CD14-positive monocyte (primary cell): ENCODE data around the gene SCNN1A. TPM values are rescaled to one million over a fixed set of nuclear protein-coding genes. Genes with fewer than 3 reads are reported as not detected.

Experiments
- DNase-seq, 3 donors: peaks; one replicate each; pipeline ENCODE4 v3.0.0-alpha.2; 2011 to 2022
- H2AFZ ChIP-seq: 2 replicates; pipeline ENCODE4 v1.6.0; 2012; ENCODE audit warnings: mild to moderate bottlenecking, low read depth, low read length, inconsistent platforms; ENCODE audit not compliant: insufficient read depth, poor library complexity, severe bottlenecking
- H3K27ac ChIP-seq, 2 donors: 1 replicate in 1 of 2; 2 replicates in 1 of 2; pipeline ENCODE4 v1.5.1; 2012 to 2013; ENCODE audit warnings: low read length in 2 of 2, control low read depth in 1 of 2, inconsistent platforms in 1 of 2, low read depth in 1 of 2, mild to moderate bottlenecking in 1 of 2
- H3K27me3 ChIP-seq, 2 donors: one replicate each; pipeline versions ENCODE4 v1.6.0 to v1.6.1; 2011 to 2013; ENCODE audit warnings: low read length in 2 of 2; ENCODE audit not compliant: control insufficient read depth in 2 of 2, insufficient read depth in 2 of 2
- H3K36me3 ChIP-seq, 2 donors: replicated peaks in 1 of 2; 1 replicate in 1 of 2; 2 replicates in 1 of 2; pipeline versions ENCODE4 v1.5.1 to v1.6.1; 2012 to 2013; ENCODE audit warnings: low read length in 2 of 2, control low read depth in 1 of 2, inconsistent platforms in 1 of 2, mild to moderate bottlenecking in 1 of 2; ENCODE audit not compliant: insufficient read depth in 2 of 2, control insufficient read depth in 1 of 2
- H3K4me1 ChIP-seq, 2 donors: 1 replicate in 1 of 2; 2 replicates in 1 of 2; pipeline versions ENCODE4 v1.5.1 to v1.6.1; 2012 to 2013; ENCODE audit warnings: low read length in 2 of 2, control low read depth in 1 of 2, inconsistent platforms in 1 of 2, mild to moderate bottlenecking in 1 of 2, moderate library complexity in 1 of 2; ENCODE audit not compliant: insufficient read depth in 2 of 2, control insufficient read depth in 1 of 2
- H3K4me2 ChIP-seq: replicated peaks from 2 replicates; pipeline ENCODE3; 2012; ENCODE audit warnings: low read length, moderate library complexity, mild to moderate bottlenecking; ENCODE audit not compliant: poor library complexity, severe bottlenecking; ENCODE audit errors: extremely low read depth
- H3K4me3 ChIP-seq, 3 experiments: fragments of 200-600 bp in 1 of 3; sonication (generic) in 1 of 3; replicated peaks in 1 of 3; 1 replicate in 2 of 3; 2 replicates in 1 of 3; pipeline ENCODE4 v1.5.1; 2011 to 2013; ENCODE audit warnings: low read length in 3 of 3, mild to moderate bottlenecking in 3 of 3, control low read depth in 2 of 3, low read depth in 2 of 3, inconsistent platforms in 1 of 3, moderate library complexity in 1 of 3
- H3K79me2 ChIP-seq: 2 replicates; pipeline ENCODE4 v1.6.0; 2012; ENCODE audit warnings: mild to moderate bottlenecking, control low read depth, inconsistent platforms, low read length, moderate library complexity; ENCODE audit not compliant: insufficient read depth
- H3K9ac ChIP-seq: 2 replicates; pipeline ENCODE4 v1.6.0; 2017; ENCODE audit warnings: low read length, mild to moderate bottlenecking; ENCODE audit not compliant: insufficient read depth, poor library complexity, severe bottlenecking
- H3K9me3 ChIP-seq, 2 donors: replicated peaks in 1 of 2; 1 replicate in 1 of 2; 2 replicates in 1 of 2; pipeline versions ENCODE4 v1.5.1 to v1.6.1; 2012 to 2013; ENCODE audit warnings: low read length in 2 of 2, control low read depth in 1 of 2; ENCODE audit not compliant: control insufficient read depth in 1 of 2, insufficient read depth in 1 of 2
- H4K20me1 ChIP-seq: 2 replicates; pipeline ENCODE4 v1.6.0; 2012; ENCODE audit warnings: mild to moderate bottlenecking, low read length, control low read depth, moderate library complexity; ENCODE audit not compliant: insufficient read depth
- H3K27ac Mint-ChIP-seq, 7 donors: one replicate each; pipeline ENCODE4 v1.8.0; 2020; ENCODE audit warnings: mild to moderate bottlenecking in 7 of 7, mixed read lengths in 7 of 7, moderate library complexity in 6 of 7, inconsistent platforms in 2 of 7
- H3K27me3 Mint-ChIP-seq, 3 donors: one replicate each; pipeline ENCODE4 v1.8.0; 2021 to 2022; ENCODE audit warnings: low read depth in 3 of 3, mild to moderate bottlenecking in 3 of 3, mixed read lengths in 3 of 3, moderate library complexity in 3 of 3, inconsistent platforms in 1 of 3
- H3K36me3 Mint-ChIP-seq, 2 donors: one replicate each; pipeline ENCODE4 v1.8.0; 2020; ENCODE audit warnings: mixed read lengths in 2 of 2, inconsistent platforms in 1 of 2, mild to moderate bottlenecking in 1 of 2
- H3K4me1 Mint-ChIP-seq: one replicate; pipeline ENCODE4 v1.8.0; 2020; ENCODE audit warnings: mild to moderate bottlenecking, mixed read lengths
- H3K4me3 Mint-ChIP-seq, 2 donors: one replicate each; pipeline ENCODE4 v1.8.0; 2020; ENCODE audit warnings: mild to moderate bottlenecking in 2 of 2, mixed read lengths in 2 of 2, moderate library complexity in 1 of 2
- H3K9me3 Mint-ChIP-seq, 7 donors: one replicate each; pipeline ENCODE4 v1.8.0; 2020 to 2022; ENCODE audit warnings: mixed read lengths in 7 of 7, mild to moderate bottlenecking in 6 of 7, moderate library complexity in 6 of 7, inconsistent platforms in 2 of 7
- CTCF ChIP-seq: fragments of 200-600 bp; IDR thresholded peaks from one replicate; pipeline ENCODE4 v1.8.0; 2022; ENCODE audit warnings: antibody characterized with exemption, mild to moderate bottlenecking
- WGBS: methylation state at CpG from one replicate; pipeline ENCODE4 v1.1.5; 2013; ENCODE audit warnings: missing lambda C conversion rate; ENCODE audit not compliant: insufficient coverage; 5-methylcytosine and 5-hydroxymethylcytosine counted together
- intact Hi-C, 2 donors: fragments of 100-400 bp; cut with micrococcal nuclease; formaldehyde crosslinking; loops; one replicate each; pipeline versions ENCODE4 v1.15.0 to v1.15.1; 2023
- polyA plus RNA-seq, 3 donors: library from polyadenylated mRNA; depleted of rRNA in 1 of 3; unstranded in 2 of 3; stranded (reverse) in 1 of 3; fragments of 300-500 nt in 2 of 3; fragments of >200 nt in 1 of 3; fragmentation: Illumina TruSeq in 2 of 3; gene quantifications; 1 replicate in 2 of 3; 2 replicates in 1 of 3; pipeline ENCODE4 v1.2.3, GENCODE V29; 2012 to 2021

SCNN1A gene
- polyA plus RNA-seq, 3 donors, result 0.11 to 0.68 (median 0.63) TPM

GRCh38 chr12:6355491-6356373 is 19.6 kb downstream of the SCNN1A start:
- H3K9ac ChIP-seq, result no peak overlapping the region
- intact Hi-C loops, result loop anchor here in 1 of 2 donors (2.0 kb wide), 1 partner anchor 13 kb away; the partner anchor contains the start of gene TNFRSF1A
- Mint-ChIP-seq H3K27me3 (peaks cover 0 to 6% (median 0%) of the 10 kb centered on the region in 3 donors), H3K4me3 (no peak overlapping the region), H3K4me1 (peaks cover 86% of the 10 kb centered on the region), H3K9me3 (peaks cover 0 to 3% (median 0%) of the 10 kb centered on the region in 7 donors), H3K36me3 (no peaks in the 10 kb centered on the region), H3K27ac (peak overlapping the region; percentile 77 to 95 (median 88))
- DNase-seq, result peak; percentile 89 to 92 (median 91)
- H3K27ac ChIP-seq, result peak overlapping the region in 1 of 2 donors; percentile 76
- 60% methylated on average over 6 of the region's 8 CpGs for WGBS
- no peaks in the 10 kb centered on the region for H3K36me3 ChIP-seq
- H2AFZ ChIP-seq, result no peak overlapping the region
- peak overlapping the region; percentile 36 for H3K4me2 ChIP-seq
- no peaks in the 10 kb centered on the region for H3K27me3 ChIP-seq
- no peaks in the 10 kb centered on the region for H3K79me2 ChIP-seq
- no peak overlapping the region for H3K4me3 ChIP-seq
- H3K4me1 ChIP-seq, result peaks cover 76 to 83% of the 10 kb centered on the region in 2 donors
- no peaks in the 10 kb centered on the region for H3K9me3 ChIP-seq
- no peaks in the 10 kb centered on the region for H4K20me1 ChIP-seq
- TF ChIP-seq CTCF, result no peak

- Histone ChIP-seq H3K27ac (no peak overlapping the region), H3K27me3 (no peaks in the 10 kb centered on the region), H3K36me3 (no peaks in the 10 kb centered on the region), H2AFZ (no peak overlapping the region), H3K4me1 (peaks cover 75 to 76% of the 10 kb centered on the region in 2 donors), H3K4me3 (no peak overlapping the region), H3K79me2 (no peaks in the 10 kb centered on the region), H3K4me2 (no peak overlapping the region), H3K9ac (no peak overlapping the region), H4K20me1 (no peaks in the 10 kb centered on the region), H3K9me3 (no peaks in the 10 kb centered on the region)
- Mint-ChIP-seq H3K9me3 (peaks cover 0 to 3% (median 0%) of the 10 kb centered on the region in 7 donors), H3K27ac (peak overlapping the region in 5 of 7 donors; percentile 57 to 82 (median 71)), H3K36me3 (no peaks in the 10 kb centered on the region), H3K4me3 (no peak overlapping the region), H3K4me1 (peaks cover 79% of the 10 kb centered on the region), H3K27me3 (peaks cover 0 to 6% (median 0%) of the 10 kb centered on the region in 3 donors)
- no peak for TF ChIP-seq CTCF
- DNase-seq, result no peak
- intact Hi-C loops, result no loop called here
- WGBS, result 98% methylated on average over 5 of the region's 10 CpGs
Measured at GRCh38 chr12:6354495-6355393, 20.6 kb downstream of the SCNN1A start.
